H1 (cell line): ENCODE data around the gene NELFCD. TPM values are rescaled to one million over a fixed set of nuclear protein-coding genes. Genes with fewer than 3 reads are reported as not detected.
A peak's percentile ranks its signal among the peaks of the same experiment; 100 is the strongest.

ENCODE experiments used
- CTCF ChIA-PET: fragments of 300-600 bp; sonication (Branson Sonifier 250); formaldehyde crosslinking; loops from one replicate; lab custom pipeline; 2021; ENCODE audit not compliant: partially characterized antibody; lab: Charles Lee
- POLR2A ChIA-PET: fragments of 300-600 bp; sonication (Branson Sonifier 250); formaldehyde crosslinking; loops from one replicate; lab custom pipeline; 2021; ENCODE audit warnings: inconsistent platforms; ENCODE audit not compliant: partially characterized antibody; lab: Charles Lee
- DNase-seq, 2 experiments: peaks; one replicate each; pipeline versions ENCODE4 v3.0.0 to v3.0.0-alpha.2; 2010 to 2022; ENCODE audit warnings: low spot score in 2 of 2, low read depth in 1 of 2, mixed read lengths in 1 of 2
- FAIRE-seq: peaks from 2 replicates; lab custom pipeline; 2011; peaks lifted over from hg19 to GRCh38; lab: Jason Lieb, UNC
- H2AFZ ChIP-seq: 2 replicates; pipeline ENCODE4 v1.8.1; 2012; ENCODE audit warnings: low read length, inconsistent platforms
- H2AK5ac ChIP-seq: 2 replicates; pipeline ENCODE4 v1.6.1; 2013; ENCODE audit warnings: low read depth, low read length
- H2BK120ac ChIP-seq: replicated peaks from 2 replicates; pipeline ENCODE3; 2013; ENCODE audit warnings: low read depth, low read length, inconsistent platforms
- H2BK12ac ChIP-seq: 2 replicates; pipeline ENCODE4 v1.6.1; 2013; ENCODE audit warnings: low read depth, low read length
- H2BK15ac ChIP-seq: 2 replicates; pipeline ENCODE4 v1.6.1; 2013; ENCODE audit warnings: low read length
- H2BK20ac ChIP-seq: 2 replicates; pipeline ENCODE4 v1.6.1; 2013; ENCODE audit warnings: low read length
- H2BK5ac ChIP-seq: 2 replicates; pipeline ENCODE4 v1.6.1; 2013; ENCODE audit warnings: low read depth, low read length
- H3K14ac ChIP-seq: 2 replicates; pipeline ENCODE4 v1.6.1; 2013; ENCODE audit warnings: inconsistent platforms; ENCODE audit not compliant: insufficient read length
- H3K18ac ChIP-seq: 2 replicates; pipeline ENCODE4 v1.6.1; 2013; ENCODE audit warnings: low read length; ENCODE audit errors: extremely low read depth
- H3K23ac ChIP-seq: 2 replicates; pipeline ENCODE4 v1.6.1; 2013; ENCODE audit warnings: inconsistent platforms; ENCODE audit not compliant: insufficient read length
- H3K23me2 ChIP-seq: 2 replicates; pipeline ENCODE4 v1.6.1; 2013; ENCODE audit warnings: low read depth, low read length
- H3K27ac ChIP-seq: 2 replicates; pipeline ENCODE4 v1.6.1; 2011; ENCODE audit warnings: low read depth, low read length, inconsistent platforms
- H3K27me3 ChIP-seq, 4 experiments: replicated peaks in 1 of 4; 1 replicate in 1 of 4; 2 replicates in 3 of 4; pipeline versions ENCODE4 v1.6.1 to v1.8.1; 2011 to 2013; ENCODE audit warnings: low read length in 3 of 4, mild to moderate bottlenecking in 3 of 4, inconsistent platforms in 2 of 4, mixed read lengths in 2 of 4, moderate library complexity in 1 of 4; ENCODE audit not compliant: control insufficient read depth in 3 of 4, insufficient read depth in 3 of 4; ENCODE audit errors: extremely low read depth in 1 of 4
- H3K36me3 ChIP-seq, 4 experiments: 2 replicates each; pipeline versions ENCODE4 v1.6.1 to v1.8.1; 2011 to 2013; ENCODE audit warnings: mild to moderate bottlenecking in 4 of 4, low read length in 3 of 4, moderate library complexity in 2 of 4, control low read depth in 1 of 4, inconsistent platforms in 1 of 4; ENCODE audit not compliant: insufficient read depth in 4 of 4, control insufficient read depth in 2 of 4
- H3K4ac ChIP-seq: replicated peaks from 2 replicates; pipeline ENCODE3; 2013; ENCODE audit warnings: low read length, low read depth, mixed read lengths, inconsistent platforms; ENCODE audit not compliant: insufficient read length
- H3K4me1 ChIP-seq, 4 experiments: replicated peaks in 1 of 4; 1 replicate in 1 of 4; 2 replicates in 3 of 4; pipeline versions ENCODE4 v1.6.1 to v1.8.1; 2011 to 2013; ENCODE audit warnings: low read length in 3 of 4, inconsistent platforms in 2 of 4, mixed read lengths in 1 of 4; ENCODE audit not compliant: insufficient read depth in 4 of 4, control insufficient read depth in 3 of 4
- H3K4me2 ChIP-seq, 2 experiments: 2 replicates each; pipeline versions ENCODE4 v1.6.1 to v1.8.1; 2011 to 2013; ENCODE audit warnings: low read depth in 2 of 2, low read length in 2 of 2, control low read depth in 1 of 2, inconsistent platforms in 1 of 2, mild to moderate bottlenecking in 1 of 2; ENCODE audit not compliant: insufficient read depth in 1 of 2
- H3K4me3 ChIP-seq, 4 experiments: fragments of 200-600, 300-600 bp in 1 of 4; sonication (generic), shearing (Covaris generic), sonication (Bioruptor Twin) in 1 of 4; 2 replicates each; pipeline versions ENCODE4 v1.5.1 to v1.8.1; 2011 to 2016; ENCODE audit warnings: low read length in 4 of 4, low read depth in 3 of 4, control low read depth in 2 of 4, inconsistent platforms in 2 of 4, mild to moderate bottlenecking in 2 of 4, mixed read lengths in 1 of 4, moderate library complexity in 1 of 4; ENCODE audit not compliant: insufficient read depth in 2 of 4; ENCODE audit errors: extremely low read depth in 1 of 4
- H3K56ac ChIP-seq: replicated peaks from 2 replicates; pipeline ENCODE3; 2013; ENCODE audit warnings: low read depth, mild to moderate bottlenecking, mixed read lengths, low read length, inconsistent platforms; ENCODE audit not compliant: insufficient read length
- H3K79me1 ChIP-seq: 2 replicates; pipeline ENCODE4 v1.6.1; 2013; ENCODE audit warnings: low read depth, low read length, control low read depth
- H3K79me2 ChIP-seq, 2 experiments: 2 replicates each; pipeline versions ENCODE4 v1.6.1 to v1.8.1; 2012 to 2013; ENCODE audit warnings: low read length in 2 of 2, mild to moderate bottlenecking in 2 of 2, inconsistent platforms in 1 of 2; ENCODE audit not compliant: insufficient read depth in 2 of 2, control insufficient read depth in 1 of 2
- H3K9ac ChIP-seq, 4 experiments: replicated peaks in 1 of 4; 1 replicate in 1 of 4; 2 replicates in 3 of 4; pipeline versions ENCODE4 v1.6.1 to v1.8.1; 2011 to 2013; ENCODE audit warnings: low read depth in 3 of 4, low read length in 3 of 4, control low read depth in 2 of 4, mild to moderate bottlenecking in 2 of 4, moderate library complexity in 2 of 4, inconsistent platforms in 1 of 4; ENCODE audit errors: extremely low read depth in 1 of 4
- H3K9me3 ChIP-seq, 2 experiments: 2 replicates each; pipeline versions ENCODE4 v1.6.1 to v1.8.1; 2012 to 2013; ENCODE audit warnings: mild to moderate bottlenecking in 2 of 2, moderate library complexity in 2 of 2, control low read depth in 1 of 2, inconsistent platforms in 1 of 2, low read depth in 1 of 2, low read length in 1 of 2, mixed read lengths in 1 of 2; ENCODE audit not compliant: insufficient read depth in 2 of 2
- H4K20me1 ChIP-seq, 2 experiments: replicated peaks in 1 of 2; 2 replicates each; pipeline versions ENCODE3 to v1.8.1; 2011 to 2013; ENCODE audit warnings: inconsistent platforms in 2 of 2, low read length in 2 of 2, mild to moderate bottlenecking in 1 of 2; ENCODE audit not compliant: insufficient read depth in 2 of 2, control insufficient read depth in 1 of 2
- H4K5ac ChIP-seq: 2 replicates; pipeline ENCODE4 v1.6.1; 2013; ENCODE audit warnings: low read length, low read depth, mixed read lengths, inconsistent platforms; ENCODE audit not compliant: insufficient read length
- H4K8ac ChIP-seq: 2 replicates; pipeline ENCODE4 v1.8.0; 2013; ENCODE audit warnings: mild to moderate bottlenecking, moderate library complexity, low read length, inconsistent platforms; ENCODE audit not compliant: insufficient read depth; ENCODE audit errors: extremely low read depth
- H4K91ac ChIP-seq: replicated peaks from 2 replicates; pipeline ENCODE3; 2013; ENCODE audit warnings: low read length, mixed read lengths, inconsistent platforms; ENCODE audit not compliant: insufficient read length
- ATF3 ChIP-seq: IDR thresholded peaks from 2 replicates; pipeline ENCODE4 v1.6.1; 2011; ENCODE audit warnings: low read depth, mild to moderate bottlenecking, low read length; ENCODE audit not compliant: insufficient read depth
- CHD1 ChIP-seq: IDR thresholded peaks from 2 replicates; pipeline ENCODE4 v1.6.1; 2012; ENCODE audit warnings: low read depth, low read length, improper control_type of control experiment
- NANOG ChIP-seq: IDR thresholded peaks from 2 replicates; pipeline ENCODE4 v1.6.1; 2011; ENCODE audit warnings: low read length, low read depth, mild to moderate bottlenecking, inconsistent platforms; ENCODE audit not compliant: insufficient read depth, poor library complexity, severe bottlenecking
- SIRT6 ChIP-seq: IDR thresholded peaks from one replicate; pipeline ENCODE4 v1.7.1; 2012; ENCODE audit warnings: low read length, inconsistent platforms
- WGBS, 2 experiments: shearing (Covaris generic) in 1 of 2; methylation state at CpG; one replicate each; pipeline versions ENCODE4 v1.1.6 to v1.1.7; 2013 to 2015; ENCODE audit warnings: low lambda C conversion rate in 2 of 2, mixed read lengths in 2 of 2, inconsistent platforms in 1 of 2, low coverage in 1 of 2, missing lambda C conversion rate in 1 of 2; ENCODE audit not compliant: insufficient replicate concordance in 2 of 2, insufficient coverage in 1 of 2, insufficient read length in 1 of 2; ENCODE audit errors: extremely low coverage in 1 of 2, missing lambda C conversion rate in 1 of 2; 5-methylcytosine and 5-hydroxymethylcytosine counted together
- polyA plus RNA-seq, 7 experiments: library from polyadenylated mRNA; depleted of rRNA in 3 of 7; stranded (reverse) in 5 of 7; unstranded in 2 of 7; fragments of >200 nt in 5 of 7; fragments of 200-250 nt in 2 of 7; gene quantifications; 1 replicate in 5 of 7; 2 replicates in 1 of 7; 4 replicates in 1 of 7; pipeline versions ENCODE4 v1.2.1 to v1.2.3, GENCODE V29; 2011 to 2013; ENCODE audit warnings: missing spikeins in 2 of 7, mixed read lengths in 2 of 7
- total RNA-seq: library from RNA; stranded (reverse); fragmentation: NEBNext Ultra II Directional; extraction: Animal tissue kit (Norgen Biotek cat#: 25700); gene quantifications from 2 replicates; pipeline ENCODE4 v1.2.1, GENCODE V29; 2021

NELFCD gene
- total and polyA plus RNA-seq, 2 of the 8 experiments (the other 6 are each of a cell fraction or from before 2014, with no cell fraction given) = 35.5 to 59.6 TPM

- Histone ChIP-seq H2AK5ac (peak overlapping the region; percentile 24; the same call in 1 of the 2 replicates), H3K36me3 (no peaks in the 10 kb centered on the region), H4K5ac (no peak overlapping the region), H3K9me3 (no peaks in the 10 kb centered on the region), H2BK12ac (no peak overlapping the region), H3K27ac (no peak overlapping the region), H3K79me2 (no peaks in the 10 kb centered on the region), H3K23me2 (peaks cover 2% of the 10 kb centered on the region; the same call in 1 of the 2 replicates), H4K91ac (no peak overlapping the region), H2BK15ac (0 out of 2 replicates have a peak overlapping the region, but pooled peaks have one; percentile 29), H3K4me2 (peak overlapping the region; percentile 48 to 90; a peak in 1 of 4 replicates), H4K8ac (no peak overlapping the region), H2BK120ac (no peak overlapping the region), H3K79me1 (no peaks in the 10 kb centered on the region), H3K23ac (no peak overlapping the region), H3K4me1 (peaks cover 0 to 8% (median 5%) of the 10 kb centered on the region in 4 experiments; a peak in 3 of 7 replicates), H4K20me1 (peaks cover 0 to 6% of the 10 kb centered on the region in 2 experiments), H2BK20ac (no peak overlapping the region), H3K4ac (no peak overlapping the region), H3K27me3 (peaks cover 0 to 12% (median 5%) of the 10 kb centered on the region in 4 experiments; a peak in 3 of 7 replicates), H3K14ac (no peak overlapping the region), H3K9ac (no peak overlapping the region), H3K4me3 (no peak overlapping the region), H2AFZ (no peak overlapping the region), H3K56ac (no peak overlapping the region), H3K18ac (no peak overlapping the region), H2BK5ac (no peak overlapping the region)
- 96% methylated on average over 3 of the region's 3 CpGs; no CpG with 5 or more reads in 1 of the 2 experiments for WGBS, 2 experiments
- DNase-seq (no peak), FAIRE-seq (no peak)
- no peak for TF ChIP-seq CHD1
- no peak for TF ChIP-seq ATF3
- no peak for TF ChIP-seq SIRT6
- TF ChIP-seq NANOG = no peak
- ChIA-PET CTCF (interaction anchor here (0.9 kb wide), 1 partner anchor 8 kb away, joined by 3 read pairs; no protein-coding TSS in a partner anchor), POLR2A (interaction anchor here (0.6 to 1.4 kb wide), 4 partner anchors 13 to 19 kb away, joined by 3 read pairs; no protein-coding TSS in a partner anchor)
Measured at GRCh38 chr20:59005523-59006166, 24.6 kb downstream of the NELFCD start.
